Endothelial cell of umbilical vein (primary cell): Measurements from ENCODE around the gene MRPL54. TPM values are rescaled to one million over a fixed set of nuclear protein-coding genes. Genes with fewer than 3 reads are reported as not detected.

Experiments
- BruUV-seq: library from RNA; stranded (reverse); fragments of 400-500 nt; replicated peaks from 2 replicates; lab custom pipeline; 2021; lab: Mats Ljungman, UMichigan
- CTCF ChIA-PET: fragments of 300-600, 350-600 bp; sonication (Branson Sonifier 250); formaldehyde crosslinking; loops from one replicate; lab custom pipeline; 2021; ENCODE audit warnings: antibody characterized with exemption, inconsistent platforms; lab: Charles Lee
- POLR2A ChIA-PET: fragments of 300-600, 350-600 bp; sonication (Branson Sonifier 250); formaldehyde crosslinking; loops from one replicate; lab custom pipeline; 2021; ENCODE audit warnings: antibody characterized with exemption, inconsistent platforms; lab: Charles Lee
- DNase-seq: peaks from one replicate; pipeline ENCODE4 v3.0.0-alpha.2; 2011; ENCODE audit warnings: low read depth, low spot score
- FAIRE-seq: peaks from 2 replicates; lab custom pipeline; 2011; peaks lifted over from hg19 to GRCh38; lab: Jason Lieb, UNC
- H2AFZ ChIP-seq: 2 replicates; pipeline ENCODE4 v1.6.0; 2012; ENCODE audit warnings: low read depth, low read length, control low read depth, inconsistent platforms
- H3K27ac ChIP-seq: 2 replicates; pipeline ENCODE4 v1.5.1; 2011; ENCODE audit warnings: low read depth, mild to moderate bottlenecking, control low read depth, low read length, moderate library complexity; ENCODE audit not compliant: insufficient read depth
- H3K27me3 ChIP-seq, 2 experiments: 2 replicates each; pipeline versions ENCODE4 v1.6.0 to v1.6.1; 2011; ENCODE audit warnings: low read length in 2 of 2, mixed read lengths in 1 of 2; ENCODE audit not compliant: control insufficient read depth in 2 of 2, insufficient read depth in 2 of 2
- H3K36me3 ChIP-seq, 2 experiments: 2 replicates in 1 of 2; 3 replicates in 1 of 2; pipeline ENCODE4 v1.5.1; 2011; ENCODE audit warnings: low read length in 2 of 2, mild to moderate bottlenecking in 1 of 2, moderate library complexity in 1 of 2; ENCODE audit not compliant: control insufficient read depth in 2 of 2, insufficient read depth in 2 of 2; ENCODE audit errors: extremely low read depth in 1 of 2
- H3K4me1 ChIP-seq: 3 replicates; pipeline ENCODE4 v1.5.1; 2011; ENCODE audit warnings: mild to moderate bottlenecking, low read length; ENCODE audit not compliant: control insufficient read depth, insufficient read depth; ENCODE audit errors: extremely low read depth
- H3K4me2 ChIP-seq: 2 replicates; pipeline ENCODE4 v1.6.1; 2011; ENCODE audit warnings: low read length, control low read depth, mixed read lengths; ENCODE audit not compliant: insufficient read depth
- H3K4me3 ChIP-seq, 3 experiments: fragments of 200-600 bp in 1 of 3; sonication (generic), shearing (Covaris generic) in 1 of 3; replicated peaks in 1 of 3; 2 replicates each; pipeline ENCODE4 v1.5.1; 2011 to 2016; ENCODE audit warnings: control low read depth in 3 of 3, low read length in 3 of 3, mild to moderate bottlenecking in 2 of 3, inconsistent platforms in 1 of 3, low read depth in 1 of 3, moderate library complexity in 1 of 3; ENCODE audit not compliant: insufficient read depth in 1 of 3
- H3K79me2 ChIP-seq: 2 replicates; pipeline ENCODE4 v1.6.0; 2012; ENCODE audit warnings: low read length, inconsistent platforms; ENCODE audit not compliant: control insufficient read depth, insufficient read depth
- H3K9ac ChIP-seq: replicated peaks from 2 replicates; pipeline ENCODE3; 2011; ENCODE audit warnings: low read length, control low read depth; ENCODE audit not compliant: insufficient read depth; ENCODE audit errors: extremely low read depth
- H3K9me1 ChIP-seq: replicated peaks from 3 replicates; pipeline ENCODE4 v1.6.0; 2011; ENCODE audit warnings: mild to moderate bottlenecking, low read length; ENCODE audit not compliant: control insufficient read depth, insufficient read depth; ENCODE audit errors: extremely low read depth
- H3K9me3 ChIP-seq: replicated peaks from 2 replicates; pipeline ENCODE4 v1.5.1; 2012; ENCODE audit warnings: low read length, inconsistent platforms; ENCODE audit not compliant: control insufficient read depth, insufficient read depth
- H4K20me1 ChIP-seq: replicated peaks from 2 replicates; pipeline ENCODE3; 2011; ENCODE audit warnings: mild to moderate bottlenecking, low read length; ENCODE audit not compliant: control insufficient read depth, insufficient read depth; ENCODE audit errors: extremely low read depth
- EZH2 ChIP-seq: IDR thresholded peaks from 2 replicates; pipeline ENCODE4 v1.6.1; 2012; ENCODE audit warnings: borderline replicate concordance, low read depth, mild to moderate bottlenecking, moderate library complexity, low read length, inconsistent platforms; ENCODE audit not compliant: severe bottlenecking
- FOS ChIP-seq: IDR thresholded peaks from 2 replicates; pipeline ENCODE4 v1.6.1; 2011; ENCODE audit warnings: mild to moderate bottlenecking, low read length, moderate library complexity, borderline replicate concordance; ENCODE audit not compliant: insufficient read depth
- GATA2 ChIP-seq: IDR thresholded peaks from 2 replicates; pipeline ENCODE4 v1.7.0; 2011; ENCODE audit warnings: low read depth, mild to moderate bottlenecking, moderate library complexity, mixed read lengths, low read length; ENCODE audit not compliant: insufficient read length, insufficient read depth
- JUN ChIP-seq: IDR thresholded peaks from 2 replicates; pipeline ENCODE4 v1.6.1; 2011; ENCODE audit warnings: borderline replicate concordance, low read depth; ENCODE audit not compliant: insufficient read length, insufficient read depth
- MYC ChIP-seq: IDR thresholded peaks from one replicate; pipeline ENCODE4 v1.6.1; 2011; ENCODE audit warnings: mild to moderate bottlenecking, low read depth, low read length
- POLR2A ChIP-seq: IDR thresholded peaks from 2 replicates; pipeline ENCODE4 v1.6.1; 2012; ENCODE audit warnings: low read depth, mild to moderate bottlenecking, control low read depth, low read length
- POLR2AphosphoS5 ChIP-seq: IDR thresholded peaks from 2 replicates; pipeline ENCODE4 v1.6.1; 2012; ENCODE audit warnings: low read depth, mild to moderate bottlenecking, control low read depth, low read length, moderate library complexity; ENCODE audit not compliant: insufficient read depth
- dilution Hi-C: fragments of 300-500 bp; cut with MboI; formaldehyde crosslinking; loops from one replicate; pipeline ENCODE4 v1.15.0; 2019; ENCODE audit warnings: low sequenced_read_pairs; ENCODE audit not compliant: extremely low pct_ligation_motif_present
- intact Hi-C: fragments of 100-400 bp; cut with micrococcal nuclease; formaldehyde crosslinking; loops from one replicate; pipeline ENCODE4 v1.10.0; 2022
- polyA plus RNA-seq, 4 experiments: library from polyadenylated mRNA; depleted of rRNA in 3 of 4; stranded (reverse) in 3 of 4; unstranded in 1 of 4; fragments of >200 nt; gene quantifications; 2 replicates each; pipeline versions ENCODE4 v1.2.1 to v1.2.3, GENCODE V29; 2011 to 2012; ENCODE audit warnings: missing spikeins in 1 of 4
- total RNA-seq: library from RNA; stranded (reverse); gene quantifications from 2 replicates; pipeline ENCODE4 v1.2.3, GENCODE V29; 2021
- TF ChIP-seq, protein P1 (sequence below), 2 donors: IDR thresholded peaks; 1 replicate in 1 of 2; 2 replicates in 1 of 2; pipeline ENCODE4 v1.5.1; 2011; ENCODE audit warnings: low read length in 2 of 2, mild to moderate bottlenecking in 2 of 2, moderate library complexity in 2 of 2, control low read depth in 1 of 2, inconsistent platforms in 1 of 2, low read depth in 1 of 2; ENCODE audit not compliant: insufficient read depth in 1 of 2; ENCODE audit errors: extremely low read depth in 1 of 2
- TF ChIP-seq, protein P2 (sequence below): IDR thresholded peaks from 2 replicates; pipeline ENCODE4 v1.6.1; 2011; ENCODE audit not compliant: insufficient read depth, insufficient read length

MRPL54 gene
- total and polyA plus RNA-seq, 2 donors (not counting 3 experiments of a cell fraction or from before 2014, with no cell fraction given): 76.3 to 93.1 TPM

DNA sequence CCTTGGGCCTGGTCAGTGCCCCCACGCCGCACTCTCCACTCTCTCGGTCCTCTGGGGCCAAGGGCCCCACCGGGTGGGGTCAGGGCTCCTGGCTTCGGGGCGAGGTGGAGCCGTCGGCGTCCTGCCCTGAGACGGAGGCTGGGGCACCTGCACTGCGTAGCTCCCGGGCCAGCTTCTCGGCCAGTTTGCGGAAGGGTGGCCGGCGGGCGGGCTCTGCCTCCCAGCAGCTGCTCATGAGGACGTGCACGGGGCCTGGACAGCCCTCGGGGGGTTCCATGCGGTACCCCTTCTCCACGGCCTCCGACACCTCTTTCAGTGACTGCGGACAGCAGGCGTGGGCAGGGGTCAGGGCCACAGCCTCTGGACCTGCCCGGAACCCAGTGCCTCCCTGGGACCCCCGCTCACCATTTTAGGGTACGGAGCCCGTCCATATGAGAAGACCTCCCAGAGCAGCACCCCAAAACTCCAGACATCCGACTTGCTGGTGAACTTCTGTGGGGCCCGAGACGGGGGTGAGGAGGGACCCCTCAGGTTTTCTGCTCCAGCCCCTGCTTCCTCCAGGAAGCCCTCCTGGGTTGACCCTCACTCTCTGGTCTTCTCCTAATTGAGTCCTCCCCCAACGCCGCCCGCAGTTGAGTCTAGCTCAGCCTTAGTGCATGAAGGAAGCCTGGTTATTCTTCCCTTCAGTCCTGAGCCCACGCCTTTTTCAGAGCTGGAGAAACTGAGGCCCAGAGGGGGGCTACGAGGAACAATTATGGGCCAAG is 15.8 kb downstream of the MRPL54 start:
- Histone ChIP-seq H3K36me3 (no peaks in the 10 kb centered on the region), H3K9me1 (no peaks in the 10 kb centered on the region), H4K20me1 (no peaks in the 10 kb centered on the region), H3K4me1 (no peaks in the 10 kb centered on the region), H3K4me3 (no peak overlapping the region), H3K9ac (no peak overlapping the region), H3K4me2 (no peak overlapping the region), H3K27ac (no peak overlapping the region), H3K27me3 (no peaks in the 10 kb centered on the region), H2AFZ (no peak overlapping the region), H3K9me3 (peaks cover 2% of the 10 kb centered on the region), H3K79me2 (no peaks in the 10 kb centered on the region)
- CTCF ChIA-PET: no interaction called here
- POLR2A ChIA-PET: no interaction called here
- dilution Hi-C loops (no loop called here), intact Hi-C loops (no loop called here)
- no TSS peak for BruUV-seq
- DNase-seq (no peak), FAIRE-seq (no peak)
- TF ChIP-seq, protein P1, sequence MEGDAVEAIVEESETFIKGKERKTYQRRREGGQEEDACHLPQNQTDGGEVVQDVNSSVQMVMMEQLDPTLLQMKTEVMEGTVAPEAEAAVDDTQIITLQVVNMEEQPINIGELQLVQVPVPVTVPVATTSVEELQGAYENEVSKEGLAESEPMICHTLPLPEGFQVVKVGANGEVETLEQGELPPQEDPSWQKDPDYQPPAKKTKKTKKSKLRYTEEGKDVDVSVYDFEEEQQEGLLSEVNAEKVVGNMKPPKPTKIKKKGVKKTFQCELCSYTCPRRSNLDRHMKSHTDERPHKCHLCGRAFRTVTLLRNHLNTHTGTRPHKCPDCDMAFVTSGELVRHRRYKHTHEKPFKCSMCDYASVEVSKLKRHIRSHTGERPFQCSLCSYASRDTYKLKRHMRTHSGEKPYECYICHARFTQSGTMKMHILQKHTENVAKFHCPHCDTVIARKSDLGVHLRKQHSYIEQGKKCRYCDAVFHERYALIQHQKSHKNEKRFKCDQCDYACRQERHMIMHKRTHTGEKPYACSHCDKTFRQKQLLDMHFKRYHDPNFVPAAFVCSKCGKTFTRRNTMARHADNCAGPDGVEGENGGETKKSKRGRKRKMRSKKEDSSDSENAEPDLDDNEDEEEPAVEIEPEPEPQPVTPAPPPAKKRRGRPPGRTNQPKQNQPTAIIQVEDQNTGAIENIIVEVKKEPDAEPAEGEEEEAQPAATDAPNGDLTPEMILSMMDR (IDR thresholded peaks at IDR 0.05; ENCODE audit: extremely low read depth in 1 of 2, insufficient read depth in 1 of 2, low read depth in 1 of 2, low read length in 2 of 2): no peak
- TF ChIP-seq POLR2A (no peak), JUN (no peak), POLR2AphosphoS5 (no peak), EZH2 (no peak), GATA2 (no peak), FOS (no peak), MYC (no peak)
- TF ChIP-seq, protein P2, sequence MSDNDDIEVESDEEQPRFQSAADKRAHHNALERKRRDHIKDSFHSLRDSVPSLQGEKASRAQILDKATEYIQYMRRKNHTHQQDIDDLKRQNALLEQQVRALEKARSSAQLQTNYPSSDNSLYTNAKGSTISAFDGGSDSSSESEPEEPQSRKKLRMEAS: no peak
